Measurements from ENCODE around the gene CFAP20DC.
"Not testable (repeated sequence)": the region's sequence is repeated elsewhere in the genome, so short reads cannot be mapped to it uniquely, and the experiment has no call there.

Gene CFAP20DC

DNA sequence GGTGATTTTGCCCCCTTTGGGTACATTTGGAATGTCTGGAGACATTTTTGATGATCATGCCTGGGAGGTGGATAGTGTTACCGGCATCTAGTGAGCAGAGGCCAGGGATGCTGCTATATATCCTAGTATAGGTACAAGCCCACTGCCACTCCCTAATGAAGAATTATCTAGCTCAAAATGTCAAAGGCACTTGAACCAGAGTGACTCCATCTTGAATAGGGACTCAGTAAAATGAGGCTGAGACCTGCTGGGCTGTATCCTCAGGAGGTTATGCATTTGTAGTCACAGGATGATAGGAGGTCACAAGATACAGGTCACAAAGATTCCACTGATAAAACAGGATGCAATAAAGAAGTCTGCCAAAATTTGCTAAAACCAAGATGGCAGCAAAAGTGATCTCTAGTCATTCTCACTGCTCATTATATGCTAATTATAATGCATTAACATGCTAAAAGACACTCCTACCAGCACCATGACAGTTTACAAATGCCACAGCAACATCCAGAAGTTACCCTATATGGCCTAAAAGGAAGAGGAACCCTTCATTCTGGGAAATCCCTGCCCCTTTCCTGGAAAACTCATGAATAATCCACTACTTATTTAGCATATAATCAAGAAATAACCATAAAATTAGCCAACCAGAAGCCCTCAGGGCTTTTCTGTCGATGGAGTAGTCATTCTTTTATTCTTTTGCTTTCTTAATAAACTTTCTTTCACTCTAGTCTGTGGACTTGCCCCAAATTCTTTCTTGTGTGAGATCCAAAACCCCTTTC lies 343.2 kb downstream of the CFAP20DC start:
- Histone ChIP-seq H3K4me1 (ENCODE audit: insufficient read depth, low read length) (no peaks in the 10 kb centered on the region), H3K9me3 (ENCODE audit: insufficient read depth, low read depth, low read length) (no peaks in the 10 kb centered on the region), H3K36me3 (ENCODE audit: insufficient read depth, low read depth, low read length) (no peaks in the 10 kb centered on the region), H3K4me3 (ENCODE audit: low read length) (no peak overlapping the region), H3K27ac (ENCODE audit: low read length) (no peak overlapping the region), H3K27me3 (ENCODE audit: insufficient read depth, low read length) (no peaks in the 10 kb centered on the region), H3K9ac (ENCODE audit: low read depth, low read length) (no peak overlapping the region)

DNA sequence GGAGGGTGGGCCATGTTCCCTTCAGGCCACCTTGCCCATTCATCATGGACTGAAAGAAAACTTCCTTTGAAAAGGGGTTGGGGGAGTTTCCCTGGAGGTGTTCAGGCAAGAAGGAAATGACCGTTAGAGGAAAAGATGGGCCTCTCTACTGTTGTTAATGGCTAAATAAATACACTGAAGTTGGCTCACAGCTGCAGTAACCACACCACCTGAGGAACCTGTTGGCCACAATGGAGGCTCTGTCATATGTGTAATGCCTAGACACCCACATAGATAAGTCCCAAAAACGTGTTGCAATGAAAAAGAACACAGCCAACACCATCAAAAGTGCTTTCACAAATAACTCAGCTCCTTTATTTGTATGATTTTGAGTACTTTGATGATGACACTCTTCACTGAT lies 345.1 kb downstream of the CFAP20DC start:
- H3K27me3 ChIP-seq (ENCODE audit: insufficient read depth, low read length): no peaks in the 10 kb centered on the region
- H3K9me3 ChIP-seq (ENCODE audit: insufficient read depth, low read depth, low read length): no peaks in the 10 kb centered on the region; the same call in 1 of the 2 replicates
- H3K27ac ChIP-seq (ENCODE audit: low read length): no peak overlapping the region
- H3K36me3 ChIP-seq (ENCODE audit: insufficient read depth, low read depth, low read length): no peaks in the 10 kb centered on the region
- no peak overlapping the region for H3K9ac ChIP-seq (ENCODE audit: low read depth, low read length)
- no peaks in the 10 kb centered on the region for H3K4me1 ChIP-seq (ENCODE audit: insufficient read depth, low read length)
- no peak overlapping the region for H3K4me3 ChIP-seq (ENCODE audit: low read length)

DNA sequence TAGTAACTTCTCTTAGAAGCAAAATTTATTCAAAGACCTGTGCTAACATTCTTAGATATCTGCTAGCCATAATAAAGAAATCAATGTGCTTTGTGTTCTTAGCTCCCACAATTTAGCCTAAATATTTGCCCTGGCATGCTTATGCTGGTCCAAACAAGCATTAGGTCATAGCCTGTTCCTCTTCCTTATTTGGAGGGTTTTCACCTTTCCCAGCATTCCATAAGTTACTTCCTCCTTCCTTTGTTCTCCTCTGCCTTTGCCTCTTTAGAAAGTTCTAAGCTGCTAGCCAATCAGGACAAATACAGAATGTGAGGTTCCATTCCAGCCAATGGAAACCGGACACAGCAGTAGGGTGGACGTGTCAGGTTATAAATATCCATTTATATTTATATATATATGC lies 345.5 kb downstream of the CFAP20DC start:
- not testable (repeated sequence) for H3K27ac ChIP-seq (ENCODE audit: low read length); H3K9ac ChIP-seq (ENCODE audit: low read depth, low read length); H3K9me3 ChIP-seq (ENCODE audit: insufficient read depth, low read depth, low read length); H3K27me3 ChIP-seq (ENCODE audit: insufficient read depth, low read length); H3K4me1 ChIP-seq (ENCODE audit: insufficient read depth, low read length); H3K4me3 ChIP-seq (ENCODE audit: low read length); H3K36me3 ChIP-seq (ENCODE audit: insufficient read depth, low read depth, low read length)

DNA sequence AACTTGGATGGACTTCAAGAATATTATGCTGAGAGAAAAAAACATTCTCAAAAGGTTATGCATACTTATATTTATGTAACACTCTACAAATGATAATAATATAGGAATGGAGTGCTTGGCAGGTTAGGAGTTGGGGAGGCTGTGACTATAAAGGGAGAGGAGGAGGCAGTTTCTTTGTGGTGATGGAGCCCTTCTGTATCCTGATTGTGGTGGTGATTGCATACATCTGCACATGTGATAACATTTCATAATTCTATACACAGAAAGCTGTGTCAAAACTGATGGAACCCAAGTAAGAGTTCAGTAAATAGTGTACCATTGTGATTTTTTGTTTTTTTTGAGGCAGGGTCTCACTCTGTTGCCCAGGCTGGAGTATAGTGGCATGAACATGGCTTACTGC lies 351.6 kb downstream of the CFAP20DC start:
- H3K36me3 ChIP-seq (ENCODE audit: insufficient read depth, low read depth, low read length): no peaks in the 10 kb centered on the region
- H3K27me3 ChIP-seq (ENCODE audit: insufficient read depth, low read length): no peaks in the 10 kb centered on the region
- H3K27ac ChIP-seq (ENCODE audit: low read length): no peak overlapping the region
- H3K9ac ChIP-seq (ENCODE audit: low read depth, low read length): no peak overlapping the region
- no peak overlapping the region for H3K4me3 ChIP-seq (ENCODE audit: low read length)
- H3K4me1 ChIP-seq (ENCODE audit: insufficient read depth, low read length): no peaks in the 10 kb centered on the region
- H3K9me3 ChIP-seq (ENCODE audit: insufficient read depth, low read depth, low read length): peaks cover 21% of the 10 kb centered on the region

DNA sequence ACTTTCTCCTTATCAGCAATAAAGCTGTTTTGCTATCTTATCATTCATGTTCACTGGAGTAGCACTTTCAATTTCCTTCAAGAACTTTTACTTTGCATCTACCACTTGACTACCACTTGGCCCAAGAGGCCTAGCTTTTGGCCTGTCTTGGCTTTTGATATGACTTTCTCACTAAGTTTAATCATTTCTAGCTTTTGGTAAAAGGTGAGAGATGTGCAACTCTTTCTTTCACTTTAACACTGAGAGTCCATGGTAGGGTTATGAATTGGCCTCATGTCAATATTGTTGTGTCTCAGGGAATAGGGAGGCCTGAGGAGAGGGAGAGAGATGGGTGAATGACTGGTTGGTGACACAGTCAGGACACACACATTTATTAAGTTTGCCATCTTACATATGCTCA lies 352.3 kb downstream of the CFAP20DC start:
- peaks cover 27% of the 10 kb centered on the region for H3K9me3 ChIP-seq (ENCODE audit: insufficient read depth, low read depth, low read length)
- H3K27me3 ChIP-seq (ENCODE audit: insufficient read depth, low read length): no peaks in the 10 kb centered on the region
- H3K4me3 ChIP-seq (ENCODE audit: low read length): no peak overlapping the region
- no peaks in the 10 kb centered on the region for H3K4me1 ChIP-seq (ENCODE audit: insufficient read depth, low read length)
- no peak overlapping the region for H3K27ac ChIP-seq (ENCODE audit: low read length)
- no peak overlapping the region for H3K9ac ChIP-seq (ENCODE audit: low read depth, low read length)
- H3K36me3 ChIP-seq (ENCODE audit: insufficient read depth, low read depth, low read length): no peaks in the 10 kb centered on the region

DNA sequence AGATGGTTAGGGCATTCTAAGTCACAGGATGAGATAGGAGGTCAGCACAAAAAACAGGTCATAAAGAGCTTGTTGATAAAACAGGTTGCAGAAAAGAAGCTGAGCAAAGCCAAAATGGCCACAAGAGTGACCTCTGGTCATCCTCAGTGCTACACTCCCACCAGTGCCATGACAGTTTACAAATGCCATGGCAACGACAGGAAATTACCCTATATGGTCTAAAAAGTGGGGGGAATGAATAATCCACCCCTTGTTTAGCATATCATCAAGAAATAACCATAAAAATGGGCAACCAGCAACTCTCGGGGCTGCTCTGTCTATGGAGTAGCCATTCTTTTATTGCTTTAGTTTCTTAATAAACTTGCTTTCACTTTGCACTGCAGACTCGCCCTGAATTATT lies 353.0 kb downstream of the CFAP20DC start:
- H3K27me3 ChIP-seq (ENCODE audit: insufficient read depth, low read length); H3K4me1 ChIP-seq (ENCODE audit: insufficient read depth, low read length); H3K4me3 ChIP-seq (ENCODE audit: low read length); H3K36me3 ChIP-seq (ENCODE audit: insufficient read depth, low read depth, low read length); H3K9ac ChIP-seq (ENCODE audit: low read depth, low read length); H3K27ac ChIP-seq (ENCODE audit: low read length): not testable (repeated sequence)
- H3K9me3 ChIP-seq (ENCODE audit: insufficient read depth, low read depth, low read length): peaks cover 33% of the 10 kb centered on the region

DNA sequence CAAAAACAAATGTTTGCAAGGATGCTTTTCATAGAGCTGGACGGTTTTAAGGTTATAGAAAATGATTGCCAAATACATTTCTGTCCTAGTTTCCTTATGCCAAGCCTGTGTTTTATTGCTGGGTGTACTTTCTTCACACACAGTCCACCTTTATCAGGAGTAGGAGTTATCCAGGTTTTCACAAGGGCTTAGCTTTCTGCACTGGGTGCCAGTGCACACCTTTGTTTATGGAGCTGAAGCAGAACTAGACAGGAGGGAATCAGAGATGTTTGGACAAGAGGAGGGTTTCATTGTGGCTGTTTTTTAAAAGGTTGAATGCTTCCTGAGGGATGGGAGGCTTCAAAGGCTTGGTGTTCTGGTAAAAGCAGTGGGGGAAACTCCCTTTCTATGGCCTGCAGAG lies 353.7 kb downstream of the CFAP20DC start:
- H3K9me3 ChIP-seq (ENCODE audit: insufficient read depth, low read depth, low read length): peaks cover 40% of the 10 kb centered on the region
- no peak overlapping the region for H3K27ac ChIP-seq (ENCODE audit: low read length)
- no peak overlapping the region for H3K4me3 ChIP-seq (ENCODE audit: low read length)
- H3K4me1 ChIP-seq (ENCODE audit: insufficient read depth, low read length): no peaks in the 10 kb centered on the region
- H3K27me3 ChIP-seq (ENCODE audit: insufficient read depth, low read length): no peaks in the 10 kb centered on the region
- H3K36me3 ChIP-seq (ENCODE audit: insufficient read depth, low read depth, low read length): no peaks in the 10 kb centered on the region
- no peak overlapping the region for H3K9ac ChIP-seq (ENCODE audit: low read depth, low read length)

DNA sequence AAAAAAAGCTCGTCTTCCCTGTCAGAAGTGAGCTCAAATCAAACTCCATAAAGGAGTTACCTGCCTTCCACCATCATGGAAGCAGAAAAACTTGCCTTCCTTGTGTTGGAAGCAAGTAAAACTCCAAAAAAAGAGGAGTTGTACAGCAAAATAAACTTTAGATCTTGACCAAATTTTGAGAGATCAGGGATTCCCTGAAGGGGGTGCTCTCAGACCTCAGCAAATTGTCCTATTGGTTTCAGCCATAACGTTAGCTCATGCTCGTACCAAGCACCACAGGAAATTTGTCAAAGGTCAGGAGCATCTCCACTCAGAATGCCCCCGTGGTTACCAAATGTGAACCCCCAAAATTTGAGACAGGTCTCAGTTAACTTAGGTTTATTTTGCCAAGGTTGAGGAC lies 354.5 kb downstream of the CFAP20DC start:
- H3K4me1 ChIP-seq (ENCODE audit: insufficient read depth, low read length); H3K27me3 ChIP-seq (ENCODE audit: insufficient read depth, low read length); H3K4me3 ChIP-seq (ENCODE audit: low read length); H3K36me3 ChIP-seq (ENCODE audit: insufficient read depth, low read depth, low read length); H3K9ac ChIP-seq (ENCODE audit: low read depth, low read length); H3K27ac ChIP-seq (ENCODE audit: low read length): not testable (repeated sequence)
- H3K9me3 ChIP-seq (ENCODE audit: insufficient read depth, low read depth, low read length): peaks cover 48% of the 10 kb centered on the region

DNA sequence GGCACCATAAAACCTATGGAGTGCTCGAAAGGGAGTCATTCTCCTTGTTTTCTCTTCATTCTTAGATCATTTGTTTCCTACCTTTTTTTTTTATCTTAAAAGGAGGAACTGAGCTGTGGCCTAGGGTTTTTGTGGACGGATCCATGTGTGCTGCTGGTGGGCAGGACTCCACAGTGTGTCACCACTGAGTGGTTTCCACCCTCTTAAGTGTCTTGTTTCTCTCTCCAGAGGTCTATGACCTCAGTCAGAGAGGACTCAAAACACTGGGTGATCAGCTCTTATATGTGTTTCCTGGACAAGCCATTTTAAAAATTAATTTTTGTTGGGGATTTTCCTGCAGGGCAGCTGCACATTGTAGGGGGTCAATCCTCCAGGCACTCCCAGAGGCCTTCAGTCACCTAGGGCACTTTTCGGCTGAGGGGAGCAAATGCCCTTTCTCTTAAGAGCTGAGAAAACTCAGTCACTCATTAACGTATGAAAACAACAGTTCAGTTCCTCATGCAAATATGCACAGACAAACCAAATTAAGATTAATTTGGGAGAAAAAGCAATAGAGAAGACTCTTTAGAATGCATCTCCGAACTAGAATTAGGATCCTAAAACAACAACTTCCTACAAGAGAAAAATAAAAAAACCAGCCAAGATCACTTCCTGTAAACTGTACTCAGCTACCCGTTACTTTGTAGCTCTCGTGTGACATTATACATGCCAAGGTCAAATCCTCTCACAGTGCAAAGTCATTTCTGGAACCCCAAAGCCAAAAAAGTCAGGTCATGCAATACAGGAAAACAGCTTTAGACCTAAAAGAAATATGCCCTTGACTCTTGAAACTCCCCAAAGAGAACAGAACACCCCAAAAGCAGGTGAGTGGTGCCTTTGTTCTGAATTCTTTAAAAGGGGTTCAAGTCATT lies 355.6 kb downstream of the CFAP20DC start:
- Histone ChIP-seq H3K4me1 (ENCODE audit: insufficient read depth, low read length) (no peaks in the 10 kb centered on the region), H3K9me3 (ENCODE audit: insufficient read depth, low read depth, low read length) (peaks cover 59% of the 10 kb centered on the region), H3K27me3 (ENCODE audit: insufficient read depth, low read length) (no peaks in the 10 kb centered on the region), H3K36me3 (ENCODE audit: insufficient read depth, low read depth, low read length) (no peaks in the 10 kb centered on the region), H3K9ac (ENCODE audit: low read depth, low read length) (no peak overlapping the region), H3K4me3 (ENCODE audit: low read length) (no peak overlapping the region), H3K27ac (ENCODE audit: low read length) (no peak overlapping the region)

DNA sequence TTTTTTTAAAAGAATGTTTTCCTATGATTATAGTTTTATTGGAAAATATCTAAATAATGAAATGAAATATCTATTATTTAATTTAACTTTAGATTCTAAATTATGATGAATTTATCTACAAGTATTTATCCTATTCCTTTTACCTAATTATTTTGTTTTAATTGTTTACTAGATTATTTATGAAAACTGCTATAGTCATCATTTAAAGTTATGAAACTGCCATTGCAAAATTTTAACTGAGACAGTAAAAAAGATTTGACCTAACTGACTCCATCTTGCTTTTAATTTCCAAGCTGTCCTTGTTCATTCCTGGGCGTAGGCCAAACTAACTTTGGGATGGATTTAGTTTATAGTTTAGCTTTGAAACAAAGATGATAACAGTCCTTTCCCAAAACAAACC lies 357.3 kb downstream of the CFAP20DC start:
- Histone ChIP-seq H3K4me1 (ENCODE audit: insufficient read depth, low read length) (no peaks in the 10 kb centered on the region), H3K9ac (ENCODE audit: low read depth, low read length) (no peak overlapping the region), H3K9me3 (ENCODE audit: insufficient read depth, low read depth, low read length) (peaks cover 71% of the 10 kb centered on the region), H3K4me3 (ENCODE audit: low read length) (no peak overlapping the region), H3K36me3 (ENCODE audit: insufficient read depth, low read depth, low read length) (no peaks in the 10 kb centered on the region), H3K27ac (ENCODE audit: low read length) (no peak overlapping the region), H3K27me3 (ENCODE audit: insufficient read depth, low read length) (no peaks in the 10 kb centered on the region)

Measured in iPS-20b (cell line).